Medulla oblongata (tissue), 1 donor: Measurements from ENCODE around the gene UACA.
"Not testable (repeated sequence)": the region's sequence is repeated elsewhere in the genome, so short reads cannot be mapped to it uniquely, and the experiment has no call there.

Experiments
- DNase-seq: peaks from one replicate; pipeline ENCODE4 v3.0.0-alpha.2; 2015; ENCODE audit errors: extremely low spot score

UACA gene

GRCh38 chr15:70752193-70752635 is 11.1 kb downstream of the UACA start:
- no peak for DNase-seq

GRCh38 chr15:70750203-70750869 is 13.0 kb downstream of the UACA start:
- DNase-seq = no peak

GRCh38 chr15:70748281-70748747 is 15.0 kb downstream of the UACA start:
- DNase-seq = peak; percentile 54

- DNase-seq = not testable (repeated sequence)
Observed at GRCh38 chr15:70746598-70746997, 16.8 kb downstream of the UACA start.

- DNase-seq = no peak
Observed at GRCh38 chr15:70742928-70743327, 20.4 kb downstream of the UACA start.

- DNase-seq = no peak
Observed at GRCh38 chr15:70741677-70742293, 21.6 kb downstream of the UACA start.

GRCh38 chr15:70741107-70741531 is 22.2 kb downstream of the UACA start:
- DNase-seq = peak; percentile 62

- DNase-seq = not testable (repeated sequence)
Observed at GRCh38 chr15:70735040-70735439, 28.3 kb downstream of the UACA start.

GRCh38 chr15:70729164-70729563 is 34.2 kb downstream of the UACA start:
- DNase-seq = no peak

GRCh38 chr15:70726753-70727152 is 36.6 kb downstream of the UACA start:
- DNase-seq = no peak

- DNase-seq = no peak
Observed at GRCh38 chr15:70723927-70724326, 39.4 kb downstream of the UACA start.

- DNase-seq = no peak
Observed at GRCh38 chr15:70723122-70723422, 40.3 kb downstream of the UACA start.

GRCh38 chr15:70722266-70723121 is 40.9 kb downstream of the UACA start:
- peak; percentile 60 for DNase-seq

- DNase-seq = no peak
Observed at GRCh38 chr15:70720228-70721016, 42.9 kb downstream of the UACA start.

- DNase-seq = no peak
Observed at GRCh38 chr15:70717237-70717793, 46.0 kb downstream of the UACA start.

GRCh38 chr15:70715840-70716485 is 47.4 kb downstream of the UACA start:
- no peak for DNase-seq

- DNase-seq = no peak
Observed at GRCh38 chr15:70714565-70714964, 48.8 kb downstream of the UACA start.

GRCh38 chr15:70714015-70714414 is 49.3 kb downstream of the UACA start:
- no peak for DNase-seq

- no peak for DNase-seq
Observed at GRCh38 chr15:70712271-70712670, 51.1 kb downstream of the UACA start.

- DNase-seq = no peak
Observed at GRCh38 chr15:70710714-70711113, 52.6 kb downstream of the UACA start.

- no peak for DNase-seq
Observed at GRCh38 chr15:70708839-70709238, 54.5 kb downstream of the UACA start.
